HS-5 (cell line): ENCODE data around the gene TMEM131L.
"Not testable (repeated sequence)": the region's sequence is repeated elsewhere in the genome, so short reads cannot be mapped to it uniquely, and the experiment has no call there.

Source experiments
- DNase-seq: peaks from one replicate; pipeline ENCODE4 v3.0.0-alpha.2; 2012; ENCODE audit warnings: low read depth

TMEM131L gene

DNA sequence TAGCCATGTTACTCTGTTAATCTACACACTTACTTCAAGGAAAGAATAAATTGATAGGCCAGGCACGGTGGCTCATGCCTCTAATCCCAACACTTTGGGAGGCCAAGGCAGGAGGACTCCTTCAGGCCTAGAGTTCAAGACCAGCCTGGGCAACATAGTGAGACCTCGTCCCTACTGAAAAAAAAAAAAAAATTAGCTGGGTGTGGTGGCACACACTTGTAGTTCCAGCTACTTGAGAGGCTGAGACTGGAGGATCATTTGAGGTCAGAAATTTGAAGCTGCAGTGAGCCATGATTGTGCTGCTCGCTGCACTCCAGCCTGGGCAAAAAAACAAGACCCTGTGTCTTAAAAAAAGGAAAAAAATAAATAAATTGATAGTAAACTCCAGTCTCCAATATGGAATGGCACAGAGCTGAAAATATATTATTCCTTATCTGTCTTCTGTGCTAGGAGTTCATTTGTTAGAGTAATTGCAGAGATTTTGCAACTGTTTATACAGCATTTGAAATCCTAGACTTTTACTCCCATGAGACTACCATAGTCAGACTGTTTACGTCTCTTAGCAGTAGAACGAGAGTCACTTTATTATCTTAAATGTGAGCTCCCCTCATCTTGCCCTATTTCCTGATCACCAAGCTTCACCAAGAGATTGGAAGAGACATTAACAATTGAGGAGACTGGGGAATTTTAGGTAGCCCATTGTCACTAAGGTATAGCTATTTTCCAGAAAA is 18.8 kb upstream of the TMEM131L start:
- no peak for DNase-seq

GRCh38 chr4:153448003-153448731 is 18.0 kb upstream of the TMEM131L start:
- DNase-seq: no peak

GRCh38 chr4:153449338-153449737 is 16.8 kb upstream of the TMEM131L start:
- DNase-seq: no peak

GRCh38 chr4:153450544-153450917 is 15.6 kb upstream of the TMEM131L start:
- no peak for DNase-seq

- DNase-seq: not testable (repeated sequence)
Observed at GRCh38 chr4:153451145-153451544, 15.0 kb upstream of the TMEM131L start.

GRCh38 chr4:153451911-153452657 is 14.1 kb upstream of the TMEM131L start:
- no peak for DNase-seq

- DNase-seq: no peak
Observed at GRCh38 chr4:153452658-153453378, 13.3 kb upstream of the TMEM131L start.

DNA sequence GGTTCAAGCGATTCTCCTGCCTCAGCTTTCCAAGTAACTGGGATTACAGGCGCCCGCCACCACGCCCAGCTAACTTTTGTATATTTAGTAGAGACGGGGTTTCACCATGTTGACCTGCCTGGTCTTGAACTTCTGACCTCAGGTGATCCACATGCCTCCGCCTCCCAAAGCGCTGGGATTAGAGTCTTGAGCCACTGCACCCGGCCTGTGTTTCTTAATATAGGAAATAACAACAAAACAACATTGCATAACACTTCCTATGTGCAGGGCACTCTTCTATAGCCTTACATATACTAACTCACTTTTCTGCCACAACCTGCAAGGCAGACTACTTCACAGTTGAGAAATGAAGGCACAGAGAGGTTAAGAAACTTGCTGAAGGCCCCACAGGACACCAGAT is 12.8 kb upstream of the TMEM131L start:
- no peak for DNase-seq

DNA sequence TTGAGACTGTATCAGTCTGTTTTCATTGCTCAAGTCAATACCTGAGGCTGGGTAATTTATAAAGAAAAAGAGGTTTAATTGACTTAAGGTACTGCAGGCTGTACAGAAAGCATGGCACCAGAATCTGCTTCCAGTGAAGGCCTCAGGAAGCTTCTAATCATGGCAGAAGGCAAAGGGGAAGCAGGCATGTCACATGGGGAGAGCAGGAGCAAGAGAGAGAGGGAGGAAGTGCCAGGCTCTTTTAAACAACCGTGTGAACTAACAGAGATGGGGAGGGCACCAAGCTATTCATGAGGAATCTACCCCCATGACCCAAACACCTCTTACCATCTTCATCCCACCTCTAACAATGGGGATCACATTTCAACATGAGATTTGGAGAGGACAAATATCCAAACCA is 7.2 kb upstream of the TMEM131L start:
- DNase-seq: no peak

- DNase-seq: not testable (repeated sequence)
Observed at GRCh38 chr4:153461549-153461948, 4.6 kb upstream of the TMEM131L start.

GRCh38 chr4:153464068-153464467 is 2.1 kb upstream of the TMEM131L start:
- no peak for DNase-seq

GRCh38 chr4:153465140-153465539 is 1.0 kb upstream of the TMEM131L start:
- no peak for DNase-seq

GRCh38 chr4:153465615-153466080 is 512 bp upstream of the TMEM131L start:
- DNase-seq: no peak

- no peak for DNase-seq
Observed at GRCh38 chr4:153466949-153467896, 1.1 kb downstream of the TMEM131L start.

DNA sequence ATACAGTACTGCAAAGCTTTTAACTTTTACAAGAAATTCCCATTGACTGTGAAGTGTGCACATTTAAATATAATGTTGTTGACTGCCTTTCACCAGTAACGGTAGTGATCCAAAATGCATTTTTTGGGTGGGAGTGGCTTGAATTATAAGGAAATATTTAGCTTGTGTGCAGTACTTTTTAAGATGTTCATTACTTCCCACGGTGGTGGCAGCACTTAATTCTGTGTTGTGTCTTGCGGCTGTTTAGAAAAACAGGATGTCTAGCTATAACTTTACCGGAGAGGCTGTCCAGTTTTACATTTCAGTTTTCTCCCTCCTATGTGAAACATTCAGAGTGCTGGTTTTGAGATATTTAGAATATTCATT is 1.7 kb downstream of the TMEM131L start:
- no peak for DNase-seq

- DNase-seq: no peak
Observed at GRCh38 chr4:153468587-153468986, 2.4 kb downstream of the TMEM131L start.

- no peak for DNase-seq
Observed at GRCh38 chr4:153469031-153469430, 2.9 kb downstream of the TMEM131L start.

DNA sequence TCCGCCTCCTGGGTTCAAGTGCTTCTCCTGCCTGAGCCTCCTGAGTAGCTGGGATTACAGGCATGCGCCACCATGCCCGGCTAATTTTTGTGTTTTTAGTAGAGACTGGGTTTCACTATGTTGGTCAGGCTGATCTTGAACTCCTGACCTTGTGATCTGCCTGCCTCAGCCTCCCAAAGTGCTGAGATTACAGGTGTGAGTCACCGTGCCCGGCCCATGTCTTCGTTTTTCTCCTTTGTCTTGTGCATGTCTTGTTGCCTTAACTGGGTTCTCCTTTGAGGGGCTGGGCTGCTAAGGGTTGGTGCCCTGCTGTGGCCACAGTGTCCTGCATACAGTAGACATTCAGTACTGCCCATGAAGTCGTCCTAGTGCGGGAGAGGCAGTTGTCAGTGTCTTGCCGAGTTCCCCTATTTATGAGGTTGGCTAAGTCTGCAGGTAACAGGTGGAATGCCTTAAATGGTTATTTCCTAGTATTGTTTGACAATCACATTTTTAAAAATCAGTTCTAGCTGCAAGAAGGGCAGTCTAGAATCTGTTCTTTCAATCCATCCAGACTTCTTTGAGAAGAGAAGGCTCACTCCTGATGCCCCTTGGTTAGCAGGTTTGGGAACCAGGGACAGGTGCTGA is 5.0 kb downstream of the TMEM131L start:
- DNase-seq: not testable (repeated sequence)

- no peak for DNase-seq
Observed at GRCh38 chr4:153471698-153472093, 5.5 kb downstream of the TMEM131L start.
